ENCODE measurements around the gene KCNIP2. TPM values are rescaled to one million over a fixed set of nuclear protein-coding genes. Genes with fewer than 3 reads are reported as not detected.

The KCNIP2 gene
- total and polyA plus RNA-seq, 2 of the 13 experiments (the other 11 are each of a cell fraction or from before 2014, with no cell fraction given) = 0.42 to 0.70 TPM

GRCh38 chr10:101779544-101780186 is 63.9 kb downstream of the KCNIP2 start (continued):
- TF ChIP-seq ZNF142 (CRISPR knock-in tag; IDR thresholded peaks at IDR 0.05) (peak; percentile 50; the same call in 1 of the 2 replicates), HMGXB4 (CRISPR knock-in tag; IDR thresholded peaks at IDR 0.05; ENCODE audit: borderline replicate concordance in 1 of 2, low read depth in 1 of 2) (0 out of 4 replicates have a peak, but pooled peaks of 1 of the 2 experiments have one; percentile 48), ZBTB40 (IDR thresholded peaks at IDR 0.05) (no peak), ZBTB40 (CRISPR knock-in tag; IDR thresholded peaks at IDR 0.05) (no peak), TFAP4 (IDR thresholded peaks at IDR 0.05; ENCODE audit: borderline replicate concordance, low read depth) (no peak), SMARCC2 (IDR thresholded peaks at IDR 0.05) (no peak), SP140L (CRISPR knock-in tag; IDR thresholded peaks at IDR 0.05; ENCODE audit: borderline replicate concordance) (no peak)
